SU-DHL-6 (cell line): ENCODE data around the gene KIAA0040.

Experiments used
- EZH2phosphoT487 ChIP-seq: fragments of 200-600 bp; sonication (generic), shearing (Covaris generic); conservative IDR thresholded peaks from 2 replicates; pipeline ENCODE4 v1.6.1; 2018; ENCODE audit warnings: mild to moderate bottlenecking, antibody characterized with exemption, low read length, moderate library complexity, mixed read lengths
- TF ChIP-seq, protein P1 (sequence below): fragments of 200-600 bp; sonication (generic); IDR thresholded peaks from one replicate; pipeline ENCODE4 v1.5.1; 2017; ENCODE audit warnings: antibody characterized with exemption, mild to moderate bottlenecking, low read length, moderate library complexity; ENCODE audit not compliant: insufficient read depth, poor library complexity, severe bottlenecking

- TF ChIP-seq, protein P1, sequence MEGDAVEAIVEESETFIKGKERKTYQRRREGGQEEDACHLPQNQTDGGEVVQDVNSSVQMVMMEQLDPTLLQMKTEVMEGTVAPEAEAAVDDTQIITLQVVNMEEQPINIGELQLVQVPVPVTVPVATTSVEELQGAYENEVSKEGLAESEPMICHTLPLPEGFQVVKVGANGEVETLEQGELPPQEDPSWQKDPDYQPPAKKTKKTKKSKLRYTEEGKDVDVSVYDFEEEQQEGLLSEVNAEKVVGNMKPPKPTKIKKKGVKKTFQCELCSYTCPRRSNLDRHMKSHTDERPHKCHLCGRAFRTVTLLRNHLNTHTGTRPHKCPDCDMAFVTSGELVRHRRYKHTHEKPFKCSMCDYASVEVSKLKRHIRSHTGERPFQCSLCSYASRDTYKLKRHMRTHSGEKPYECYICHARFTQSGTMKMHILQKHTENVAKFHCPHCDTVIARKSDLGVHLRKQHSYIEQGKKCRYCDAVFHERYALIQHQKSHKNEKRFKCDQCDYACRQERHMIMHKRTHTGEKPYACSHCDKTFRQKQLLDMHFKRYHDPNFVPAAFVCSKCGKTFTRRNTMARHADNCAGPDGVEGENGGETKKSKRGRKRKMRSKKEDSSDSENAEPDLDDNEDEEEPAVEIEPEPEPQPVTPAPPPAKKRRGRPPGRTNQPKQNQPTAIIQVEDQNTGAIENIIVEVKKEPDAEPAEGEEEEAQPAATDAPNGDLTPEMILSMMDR = no peak
- no peak for TF ChIP-seq EZH2phosphoT487
These were observed 72.1 kb downstream of the KIAA0040 start for GRCh38 chr1:175120511-175120910.
